A673 (cell line): ENCODE data around the gene TNFRSF11A. TPM values are rescaled to one million over a fixed set of nuclear protein-coding genes. Genes with fewer than 3 reads are reported as not detected.

ENCODE experiments used
- BruUV-seq: library from RNA; stranded (reverse); fragments of 400-500 nt; replicated peaks from 2 replicates; lab custom pipeline; 2021; lab: Mats Ljungman, UMichigan
- CTCF ChIA-PET: fragments of 300-600 bp; sonication (Branson Sonifier 250); formaldehyde crosslinking; loops from one replicate; lab custom pipeline; 2022; ENCODE audit warnings: antibody characterized with exemption; lab: Charles Lee
- POLR2A ChIA-PET: fragments of 300-600 bp; sonication (Branson Sonifier 250); formaldehyde crosslinking; loops from one replicate; lab custom pipeline; 2022; ENCODE audit warnings: antibody characterized with exemption; ENCODE audit not compliant: low non-redundant PET; lab: Charles Lee
- DNase-seq: peaks from one replicate; pipeline ENCODE4 v3.0.0-alpha.2; 2015; ENCODE audit warnings: low spot score
- H3K27ac ChIP-seq: fragments of 200-600 bp; sonication (generic); 2 replicates; pipeline ENCODE4 v1.5.1; 2016; ENCODE audit warnings: mixed run types, low read depth, mild to moderate bottlenecking, mixed read lengths, antibody characterized with exemption, low read length; ENCODE audit not compliant: poor library complexity, severe bottlenecking
- H3K27me3 ChIP-seq: fragments of 200-600 bp; sonication (generic); replicated peaks from 2 replicates; pipeline ENCODE4 v1.6.1; 2017; ENCODE audit warnings: mixed run types, low read depth, mild to moderate bottlenecking, mixed read lengths, antibody characterized with exemption, low read length; ENCODE audit not compliant: insufficient read depth, poor library complexity
- H3K36me3 ChIP-seq: fragments of 200-600 bp; sonication (generic); 2 replicates; pipeline ENCODE4 v1.6.1; 2016; ENCODE audit warnings: mixed run types, mild to moderate bottlenecking, mixed read lengths, antibody characterized with exemption, low read length; ENCODE audit not compliant: insufficient read depth, poor library complexity, severe bottlenecking
- H3K4me1 ChIP-seq: fragments of 200-600 bp; sonication (generic); 2 replicates; pipeline ENCODE4 v1.6.1; 2017; ENCODE audit warnings: mixed run types, mild to moderate bottlenecking, mixed read lengths, antibody characterized with exemption, low read length; ENCODE audit not compliant: insufficient read depth, poor library complexity, severe bottlenecking
- H3K4me3 ChIP-seq: fragments of 200-600 bp; sonication (generic); 2 replicates; pipeline ENCODE4 v1.5.1; 2016; ENCODE audit warnings: low read depth, mixed run types, mild to moderate bottlenecking, mixed read lengths, low read length; ENCODE audit not compliant: poor library complexity, severe bottlenecking
- H3K9me3 ChIP-seq: fragments of 200-600 bp; sonication (generic); 2 replicates; pipeline ENCODE4 v1.6.1; 2016; ENCODE audit warnings: mixed run types, low read depth, mild to moderate bottlenecking, mixed read lengths, antibody characterized with exemption, low read length; ENCODE audit not compliant: poor library complexity, severe bottlenecking
- EZH2 ChIP-seq: fragments of 200-600 bp; sonication (generic); IDR thresholded peaks from 2 replicates; pipeline ENCODE4 v1.6.1; 2017; ENCODE audit warnings: borderline replicate concordance, low read depth, mild to moderate bottlenecking, mixed read lengths, antibody characterized with exemption, low read length; ENCODE audit not compliant: poor library complexity, severe bottlenecking
- intact Hi-C: fragments of 100-400 bp; cut with micrococcal nuclease; formaldehyde crosslinking; loops from one replicate; pipeline ENCODE4 v1.10.0; 2022; ENCODE audit not compliant: unreplicated experiment
- total RNA-seq: library from RNA; stranded (reverse); gene quantifications from 2 replicates; pipeline ENCODE4 v1.2.3, GENCODE V29; 2021
- TF ChIP-seq, protein P1 (sequence below): fragments of 300-800, 200-600 bp; sonication (generic); conservative IDR thresholded peaks from 2 replicates; pipeline ENCODE4 v1.5.1; 2017; ENCODE audit warnings: low read depth, mild to moderate bottlenecking, antibody characterized with exemption, low read length, moderate library complexity, mixed read lengths

Gene TNFRSF11A
- total RNA-seq, 1 experiment from 2014 or later, result 0.37 TPM

DNA sequence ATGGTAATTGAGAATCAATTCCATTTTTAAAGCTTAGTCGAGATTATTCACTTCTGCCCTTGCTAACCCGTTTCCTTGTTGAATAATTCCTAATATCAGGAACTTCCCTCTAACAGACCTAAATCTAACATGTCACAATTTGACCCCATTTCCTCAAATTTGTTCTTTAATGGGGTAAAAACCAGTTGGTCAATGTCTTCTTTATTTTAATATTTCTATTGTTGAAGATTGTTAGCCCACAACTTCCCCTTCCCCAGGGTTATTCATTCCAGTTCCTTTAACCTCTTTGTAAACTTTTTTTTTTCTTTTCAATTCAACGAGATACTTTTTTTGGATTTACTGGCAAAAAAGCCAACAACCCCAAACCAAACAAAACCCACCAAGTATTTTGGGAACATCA lies 7.3 kb downstream of the TNFRSF11A start:
- Histone ChIP-seq H3K4me3 (no peak overlapping the region), H3K36me3 (no peaks in the 10 kb centered on the region), H3K4me1 (no peaks in the 10 kb centered on the region), H3K9me3 (no peaks in the 10 kb centered on the region), H3K27me3 (peaks cover 5% of the 10 kb centered on the region), H3K27ac (no peak overlapping the region)
- CTCF ChIA-PET, result interaction anchor here (0.5 kb wide), 1 partner anchor 751 kb away, joined by 5 read pairs; no protein-coding TSS in a partner anchor
- TF ChIP-seq, protein P1, sequence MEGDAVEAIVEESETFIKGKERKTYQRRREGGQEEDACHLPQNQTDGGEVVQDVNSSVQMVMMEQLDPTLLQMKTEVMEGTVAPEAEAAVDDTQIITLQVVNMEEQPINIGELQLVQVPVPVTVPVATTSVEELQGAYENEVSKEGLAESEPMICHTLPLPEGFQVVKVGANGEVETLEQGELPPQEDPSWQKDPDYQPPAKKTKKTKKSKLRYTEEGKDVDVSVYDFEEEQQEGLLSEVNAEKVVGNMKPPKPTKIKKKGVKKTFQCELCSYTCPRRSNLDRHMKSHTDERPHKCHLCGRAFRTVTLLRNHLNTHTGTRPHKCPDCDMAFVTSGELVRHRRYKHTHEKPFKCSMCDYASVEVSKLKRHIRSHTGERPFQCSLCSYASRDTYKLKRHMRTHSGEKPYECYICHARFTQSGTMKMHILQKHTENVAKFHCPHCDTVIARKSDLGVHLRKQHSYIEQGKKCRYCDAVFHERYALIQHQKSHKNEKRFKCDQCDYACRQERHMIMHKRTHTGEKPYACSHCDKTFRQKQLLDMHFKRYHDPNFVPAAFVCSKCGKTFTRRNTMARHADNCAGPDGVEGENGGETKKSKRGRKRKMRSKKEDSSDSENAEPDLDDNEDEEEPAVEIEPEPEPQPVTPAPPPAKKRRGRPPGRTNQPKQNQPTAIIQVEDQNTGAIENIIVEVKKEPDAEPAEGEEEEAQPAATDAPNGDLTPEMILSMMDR, result no peak
- TF ChIP-seq EZH2, result no peak
- BruUV-seq, result no TSS peak
- intact Hi-C loops, result no loop called here
- DNase-seq, result no peak
- POLR2A ChIA-PET, result no interaction called here

- H3K27ac ChIP-seq, result no peak overlapping the region
- no peak for DNase-seq
- H3K9me3 ChIP-seq, result no peaks in the 10 kb centered on the region
- no TSS peak for BruUV-seq
- H3K36me3 ChIP-seq, result no peaks in the 10 kb centered on the region
- ChIA-PET CTCF (no interaction called here), POLR2A (no interaction called here)
- H3K4me3 ChIP-seq, result no peak overlapping the region
- H3K4me1 ChIP-seq, result no peaks in the 10 kb centered on the region
- no peaks in the 10 kb centered on the region for H3K27me3 ChIP-seq
- intact Hi-C loops, result no loop called here
- TF ChIP-seq EZH2, result no peak
- TF ChIP-seq, protein P1, result no peak
Observed at GRCh38 chr18:62332964-62333695, 8.0 kb downstream of the TNFRSF11A start.

DNA sequence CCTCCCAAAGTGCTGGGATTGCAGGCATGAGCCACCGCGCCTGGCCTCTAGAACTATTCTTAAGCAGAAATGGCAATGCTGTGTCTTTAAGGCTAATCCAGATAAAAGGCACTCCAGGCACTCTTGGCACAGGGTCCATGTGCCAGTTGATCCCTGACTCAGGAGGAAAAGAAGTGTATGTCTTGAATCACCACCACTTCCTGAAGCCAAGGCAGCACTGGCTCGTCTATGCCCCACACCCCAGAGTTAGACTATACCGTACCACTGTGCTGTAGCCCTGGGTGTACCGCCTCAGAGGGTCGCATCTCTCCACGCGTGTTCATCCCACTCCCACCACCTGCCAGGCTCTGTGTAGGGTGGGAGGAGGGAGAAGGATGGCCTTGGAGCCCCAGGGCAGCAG lies 9.0 kb downstream of the TNFRSF11A start:
- Histone ChIP-seq H3K36me3 (no peaks in the 10 kb centered on the region), H3K4me3 (no peak overlapping the region), H3K9me3 (no peaks in the 10 kb centered on the region), H3K27ac (no peak overlapping the region), H3K4me1 (no peaks in the 10 kb centered on the region), H3K27me3 (no peaks in the 10 kb centered on the region)
- ChIA-PET POLR2A (no interaction called here), CTCF (no interaction called here)
- intact Hi-C loops, result no loop called here
- BruUV-seq, result no TSS peak
- no peak for DNase-seq
- TF ChIP-seq, protein P1, result no peak
- TF ChIP-seq EZH2, result no peak
